Thymus (tissue), 11 donors: ENCODE data around the gene DIPK1B. TPM values are rescaled to one million over a fixed set of nuclear protein-coding genes. Genes with fewer than 3 reads are reported as not detected.

Source experiments
- DNase-seq, 9 donors: peaks; one replicate each; pipeline ENCODE4 v3.0.0-alpha.2; 2013; ENCODE audit warnings: low spot score in 9 of 9, low read depth in 6 of 9, missing footprints in 1 of 9
- H3K27ac ChIP-seq, 2 donors: one replicate each; pipeline ENCODE4 v1.5.1; 2013; ENCODE audit warnings: control low read depth in 1 of 2, low read depth in 1 of 2, low read length in 1 of 2, mild to moderate bottlenecking in 1 of 2, moderate library complexity in 1 of 2
- H3K27me3 ChIP-seq, 2 donors: one replicate each; pipeline ENCODE4 v1.5.1; 2013; ENCODE audit warnings: low read length in 1 of 2; ENCODE audit not compliant: control insufficient read depth in 2 of 2, insufficient read depth in 1 of 2
- H3K36me3 ChIP-seq, 2 donors: one replicate each; pipeline ENCODE4 v1.5.1; 2013; ENCODE audit warnings: low read length in 1 of 2, mild to moderate bottlenecking in 1 of 2, moderate library complexity in 1 of 2; ENCODE audit not compliant: control insufficient read depth in 2 of 2, insufficient read depth in 2 of 2
- H3K4me1 ChIP-seq, 2 donors: one replicate each; pipeline ENCODE4 v1.5.1; 2013; ENCODE audit warnings: low read length in 2 of 2; ENCODE audit not compliant: control insufficient read depth in 2 of 2, insufficient read depth in 2 of 2
- H3K4me3 ChIP-seq, 2 donors: one replicate each; pipeline ENCODE4 v1.5.1; 2013; ENCODE audit warnings: low read length in 2 of 2, control low read depth in 1 of 2, mild to moderate bottlenecking in 1 of 2
- H3K9me3 ChIP-seq, 2 donors: one replicate each; pipeline ENCODE4 v1.5.1; 2013; ENCODE audit warnings: low read length in 1 of 2, mild to moderate bottlenecking in 1 of 2; ENCODE audit not compliant: control insufficient read depth in 2 of 2, insufficient read depth in 1 of 2
- WGBS: extraction: QIAGEN DNeasy Blood & Tissue Kit; methylation state at CpG from one replicate; pipeline ENCODE4 v1.1.7; 2013; 5-methylcytosine and 5-hydroxymethylcytosine counted together
- polyA plus RNA-seq: library from polyadenylated mRNA; stranded (reverse); fragments of 200-250 nt; gene quantifications from one replicate; pipeline ENCODE4 v1.2.3, GENCODE V29; 2013
- total RNA-seq: library from RNA; stranded (reverse); fragments of 120-200 nt; gene quantifications from one replicate; pipeline ENCODE4 v1.2.4, GENCODE V29; 2013
- donor health status: healthy.

The DIPK1B gene
- total and polyA plus RNA-seq, 2 donors: 6.8 to 10.1 TPM

- Histone ChIP-seq H3K27ac (no peak overlapping the region), H3K9me3 (peaks cover 0 to 12% of the 10 kb centered on the region in 2 donors), H3K36me3 (no peaks in the 10 kb centered on the region), H3K27me3 (peaks cover 0 to 2% of the 10 kb centered on the region in 2 donors), H3K4me1 (peaks cover 0 to 5% of the 10 kb centered on the region in 2 donors), H3K4me3 (no peak overlapping the region)
- WGBS: 95% methylated on average over 12 of the region's 12 CpGs
- DNase-seq: no peak
These were observed 22.6 kb downstream of the DIPK1B start for GRCh38 chr9:136734837-136735496.

- H3K27me3 ChIP-seq: peaks cover 3 to 4% of the 10 kb centered on the region in 2 donors
- H3K36me3 ChIP-seq: no peaks in the 10 kb centered on the region
- H3K27ac ChIP-seq: no peak overlapping the region
- peaks cover under 1 to 10% of the 10 kb centered on the region in 2 donors for H3K4me1 ChIP-seq
- WGBS: 95% methylated on average over 21 of the region's 21 CpGs
- H3K9me3 ChIP-seq: peaks cover 0 to 12% of the 10 kb centered on the region in 2 donors
- no peak for DNase-seq
- no peak overlapping the region for H3K4me3 ChIP-seq
These were observed 23.6 kb downstream of the DIPK1B start for GRCh38 chr9:136735812-136736480.

GRCh38 chr9:136738960-136739359 is 26.6 kb downstream of the DIPK1B start:
- Histone ChIP-seq H3K4me3 (no peak overlapping the region), H3K9me3 (peaks cover 0 to 12% of the 10 kb centered on the region in 2 donors), H3K27me3 (peaks cover 3 to 33% of the 10 kb centered on the region in 2 donors), H3K36me3 (no peaks in the 10 kb centered on the region), H3K4me1 (peaks cover 8 to 28% of the 10 kb centered on the region in 2 donors), H3K27ac (no peak overlapping the region)
- WGBS: 97% methylated on average over 20 of the region's 20 CpGs
- no peak for DNase-seq

- no peak overlapping the region for H3K4me3 ChIP-seq
- H3K27me3 ChIP-seq: peaks cover 3 to 33% of the 10 kb centered on the region in 2 donors
- peaks cover 0 to 11% of the 10 kb centered on the region in 2 donors for H3K9me3 ChIP-seq
- no peak for DNase-seq
- H3K27ac ChIP-seq: no peak overlapping the region
- H3K36me3 ChIP-seq: no peaks in the 10 kb centered on the region
- peaks cover 8 to 27% of the 10 kb centered on the region in 2 donors for H3K4me1 ChIP-seq
- 96% methylated on average over 23 of the region's 23 CpGs for WGBS
These were observed 27.1 kb downstream of the DIPK1B start for GRCh38 chr9:136739509-136739908.

GRCh38 chr9:136740069-136740468 is 27.7 kb downstream of the DIPK1B start:
- DNase-seq: no peak
- Histone ChIP-seq H3K36me3 (no peaks in the 10 kb centered on the region), H3K27me3 (peaks cover 3 to 33% of the 10 kb centered on the region in 2 donors), H3K4me1 (peaks cover 8 to 27% of the 10 kb centered on the region in 2 donors), H3K27ac (no peak overlapping the region), H3K4me3 (no peak overlapping the region), H3K9me3 (peaks cover 0 to 8% of the 10 kb centered on the region in 2 donors)
- 95% methylated on average over 11 of the region's 11 CpGs for WGBS

GRCh38 chr9:136740491-136740890 is 28.1 kb downstream of the DIPK1B start:
- H3K4me3 ChIP-seq: no peak overlapping the region
- no peak for DNase-seq
- no peaks in the 10 kb centered on the region for H3K36me3 ChIP-seq
- no peak overlapping the region for H3K27ac ChIP-seq
- H3K9me3 ChIP-seq: peaks cover 0 to 6% of the 10 kb centered on the region in 2 donors
- peaks cover 8 to 27% of the 10 kb centered on the region in 2 donors for H3K4me1 ChIP-seq
- H3K27me3 ChIP-seq: peaks cover 3 to 33% of the 10 kb centered on the region in 2 donors
- 96% methylated on average over 16 of the region's 16 CpGs for WGBS

- Histone ChIP-seq H3K9me3 (peaks cover 0 to 6% of the 10 kb centered on the region in 2 donors), H3K36me3 (no peaks in the 10 kb centered on the region), H3K27me3 (peaks cover 3 to 33% of the 10 kb centered on the region in 2 donors), H3K4me1 (peaks cover 8 to 27% of the 10 kb centered on the region in 2 donors), H3K27ac (no peak overlapping the region), H3K4me3 (peak overlapping the region; percentile 14 to 16)
- DNase-seq: peak in 1 of 9 donors; percentile 58
- 30% methylated on average over 37 of the region's 37 CpGs for WGBS
These were observed 28.9 kb downstream of the DIPK1B start for GRCh38 chr9:136740971-136741882.

- DNase-seq: peak in 1 of 9 donors; percentile 43
- peaks cover 8 to 27% of the 10 kb centered on the region in 2 donors for H3K4me1 ChIP-seq
- peaks cover 3 to 33% of the 10 kb centered on the region in 2 donors for H3K27me3 ChIP-seq
- H3K9me3 ChIP-seq: peaks cover 0 to 6% of the 10 kb centered on the region in 2 donors
- H3K27ac ChIP-seq: no peak overlapping the region
- peak overlapping the region in 1 of 2 donors; percentile 16 for H3K4me3 ChIP-seq
- WGBS: 11% methylated on average over 32 of the region's 32 CpGs
- H3K36me3 ChIP-seq: no peaks in the 10 kb centered on the region
These were observed 29.7 kb downstream of the DIPK1B start for GRCh38 chr9:136741883-136742571.
